Activated gamma-delta T cell treated with anti-CD3 and anti-CD28 coated beads, Interleukin-2, amount 50 U/mL, for 16 hours (primary cell): ENCODE data around the gene GAS7.

Experiments used
- DNase-seq: peaks from one replicate; pipeline ENCODE4 v3.0.0-alpha.2; 2020; ENCODE audit warnings: low read depth

Gene GAS7

GRCh38 chr17:10171581-10171981, 26.8 kb downstream of the GAS7 start:
- DNase-seq: no peak

GRCh38 chr17:10171122-10171571, 27.3 kb downstream of the GAS7 start:
- DNase-seq: no peak

GRCh38 chr17:10170233-10170632, 28.2 kb downstream of the GAS7 start:
- DNase-seq: no peak

GRCh38 chr17:10169290-10169689, 29.1 kb downstream of the GAS7 start:
- no peak for DNase-seq

- DNase-seq: no peak
Measured at GRCh38 chr17:10166176-10166935, 32.0 kb downstream of the GAS7 start.

- DNase-seq: no peak
Measured at GRCh38 chr17:10162096-10162495, 36.3 kb downstream of the GAS7 start.

- DNase-seq: no peak
Measured at GRCh38 chr17:10161386-10161785, 37.0 kb downstream of the GAS7 start.

GRCh38 chr17:10156948-10157607, 41.3 kb downstream of the GAS7 start:
- peak; percentile 3 for DNase-seq

- no peak for DNase-seq
Measured at GRCh38 chr17:10156599-10156947, 41.8 kb downstream of the GAS7 start.

- no peak for DNase-seq
Measured at GRCh38 chr17:10156077-10156435, 42.4 kb downstream of the GAS7 start.

- DNase-seq: no peak
Measured at GRCh38 chr17:10155371-10156076, 42.9 kb downstream of the GAS7 start.

GRCh38 chr17:10151667-10152496, 46.5 kb downstream of the GAS7 start:
- no peak for DNase-seq

- peak; percentile 14 for DNase-seq
Measured at GRCh38 chr17:10149573-10150399, 48.6 kb downstream of the GAS7 start.

- DNase-seq: no peak
Measured at GRCh38 chr17:10147761-10148415, 50.5 kb downstream of the GAS7 start.

GRCh38 chr17:10147040-10147439, 51.4 kb downstream of the GAS7 start:
- DNase-seq: no peak

- DNase-seq: no peak
Measured at GRCh38 chr17:10144982-10145381, 53.4 kb downstream of the GAS7 start.

- no peak for DNase-seq
Measured at GRCh38 chr17:10144456-10144855, 54.0 kb downstream of the GAS7 start.

GRCh38 chr17:10141436-10141835, 57.0 kb downstream of the GAS7 start:
- DNase-seq: no peak

GRCh38 chr17:10139577-10139976, 58.8 kb downstream of the GAS7 start:
- no peak for DNase-seq

GRCh38 chr17:10136258-10136981, 62.0 kb downstream of the GAS7 start:
- no peak for DNase-seq
